ENCODE results near the gene PNPLA7. TPM values are rescaled to one million over a fixed set of nuclear protein-coding genes. Genes with fewer than 3 reads are reported as not detected.

PNPLA7 gene
- total RNA-seq, 3 donors from 2014 or later (not counting 1 experiment from before 2014, with no cell fraction given) = 4.3 to 6.4 (median 4.9) TPM

DNA sequence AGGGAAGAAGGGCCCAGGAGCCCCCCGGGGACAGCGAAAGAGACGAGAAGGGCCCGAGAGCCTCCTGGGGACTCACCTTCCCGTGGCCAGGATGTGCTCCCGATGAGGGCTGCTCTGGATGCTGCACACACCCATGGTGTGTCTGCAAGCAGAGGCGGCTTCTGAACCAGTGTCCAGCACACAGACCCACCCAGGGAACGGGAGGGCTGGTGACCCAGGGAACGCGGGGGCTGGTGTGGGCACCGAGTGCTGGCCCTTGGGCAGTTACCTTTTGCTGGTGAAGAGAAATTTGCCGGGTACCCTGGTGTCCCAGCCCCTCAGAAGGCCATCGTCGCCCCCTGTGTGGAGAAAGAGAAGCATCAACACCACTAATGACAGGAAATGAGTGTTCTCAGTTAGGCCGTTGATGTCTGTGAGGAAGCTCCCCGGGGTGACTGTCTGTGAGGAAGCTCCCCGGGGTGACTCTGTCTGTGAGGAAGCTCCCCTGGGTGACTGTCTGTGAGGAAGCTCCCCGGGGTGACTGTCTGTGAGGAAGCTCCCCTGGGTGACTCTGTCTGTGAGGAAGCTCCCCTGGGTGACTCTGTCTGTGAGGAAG, 14.7 kb upstream of the PNPLA7 start:
- ATAC-seq (no peak), DNase-seq (no peak)
- intact Hi-C loops (cut with micrococcal nuclease) = no loop called here
- 88% methylated on average over 15 of the region's 18 CpGs for WGBS (ENCODE audit: insufficient coverage)
- H3K27me3 Mint-ChIP-seq (ENCODE audit: low read depth in 2 of 2) = no peaks in the 10 kb centered on the region
- H3K4me1 Mint-ChIP-seq = peaks cover under 1 to 16% of the 10 kb centered on the region in 2 donors
- H3K36me3 Mint-ChIP-seq = no peaks in the 10 kb centered on the region
- no peak overlapping the region for H3K4me3 Mint-ChIP-seq
- H3K27ac Mint-ChIP-seq = peak overlapping the region in 1 of 2 donors; percentile 63
- H3K4me1 ChIP-seq (ENCODE audit: control insufficient read depth, insufficient read depth, low read length) = no peaks in the 10 kb centered on the region
- peaks cover 14% of the 10 kb centered on the region for H3K36me3 ChIP-seq (ENCODE audit: control insufficient read depth, insufficient read depth, low read length)
- no peak overlapping the region for H3K27ac ChIP-seq (ENCODE audit: low read length)
- H3K27me3 ChIP-seq (ENCODE audit: control insufficient read depth, insufficient read depth, low read length) = no peaks in the 10 kb centered on the region
- no peak overlapping the region for H3K4me3 ChIP-seq (ENCODE audit: low read length)
- H3K9me3 Mint-ChIP-seq = no peaks in the 10 kb centered on the region
- no peaks in the 10 kb centered on the region for H3K9me3 ChIP-seq (ENCODE audit: control insufficient read depth, insufficient read depth, low read length)
- TF ChIP-seq, protein P1, sequence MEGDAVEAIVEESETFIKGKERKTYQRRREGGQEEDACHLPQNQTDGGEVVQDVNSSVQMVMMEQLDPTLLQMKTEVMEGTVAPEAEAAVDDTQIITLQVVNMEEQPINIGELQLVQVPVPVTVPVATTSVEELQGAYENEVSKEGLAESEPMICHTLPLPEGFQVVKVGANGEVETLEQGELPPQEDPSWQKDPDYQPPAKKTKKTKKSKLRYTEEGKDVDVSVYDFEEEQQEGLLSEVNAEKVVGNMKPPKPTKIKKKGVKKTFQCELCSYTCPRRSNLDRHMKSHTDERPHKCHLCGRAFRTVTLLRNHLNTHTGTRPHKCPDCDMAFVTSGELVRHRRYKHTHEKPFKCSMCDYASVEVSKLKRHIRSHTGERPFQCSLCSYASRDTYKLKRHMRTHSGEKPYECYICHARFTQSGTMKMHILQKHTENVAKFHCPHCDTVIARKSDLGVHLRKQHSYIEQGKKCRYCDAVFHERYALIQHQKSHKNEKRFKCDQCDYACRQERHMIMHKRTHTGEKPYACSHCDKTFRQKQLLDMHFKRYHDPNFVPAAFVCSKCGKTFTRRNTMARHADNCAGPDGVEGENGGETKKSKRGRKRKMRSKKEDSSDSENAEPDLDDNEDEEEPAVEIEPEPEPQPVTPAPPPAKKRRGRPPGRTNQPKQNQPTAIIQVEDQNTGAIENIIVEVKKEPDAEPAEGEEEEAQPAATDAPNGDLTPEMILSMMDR (IDR thresholded peaks at IDR 0.05) = no peak

DNA sequence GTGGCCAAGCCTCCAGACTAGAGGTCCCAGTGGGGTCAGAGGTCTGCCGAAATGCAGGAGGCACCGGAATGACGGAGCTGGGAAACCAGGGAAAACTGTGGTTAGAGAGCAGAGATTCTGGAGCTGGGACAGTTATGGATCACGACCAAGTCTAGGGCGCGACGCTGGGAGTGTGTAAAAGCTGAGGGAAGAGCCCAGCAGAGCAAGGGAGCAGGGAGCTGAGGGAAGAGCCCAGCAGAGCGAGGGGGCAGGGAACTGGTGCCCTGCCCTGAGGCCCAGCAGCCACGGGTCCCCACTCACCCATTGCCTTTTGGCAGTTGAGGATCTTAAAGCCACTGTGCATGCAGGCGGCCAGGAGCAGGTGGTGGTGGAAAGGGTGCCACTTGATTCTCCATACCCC, 13.9 kb upstream of the PNPLA7 start:
- Histone ChIP-seq H3K9me3 (ENCODE audit: control insufficient read depth, insufficient read depth, low read length) (no peaks in the 10 kb centered on the region), H3K36me3 (ENCODE audit: control insufficient read depth, insufficient read depth, low read length) (peaks cover 14% of the 10 kb centered on the region), H3K4me3 (ENCODE audit: low read length) (no peak overlapping the region), H3K27me3 (ENCODE audit: control insufficient read depth, insufficient read depth, low read length) (no peaks in the 10 kb centered on the region), H3K4me1 (ENCODE audit: control insufficient read depth, insufficient read depth, low read length) (no peaks in the 10 kb centered on the region), H3K27ac (ENCODE audit: low read length) (no peak overlapping the region)
- DNase-seq (no peak), ATAC-seq (no peak)
- H3K27ac Mint-ChIP-seq = peak overlapping the region; percentile 4 to 63
- H3K4me1 Mint-ChIP-seq = peaks cover 5 to 16% of the 10 kb centered on the region in 2 donors
- TF ChIP-seq, protein P1 (IDR thresholded peaks at IDR 0.05) = no peak
- no peaks in the 10 kb centered on the region for H3K36me3 Mint-ChIP-seq
- H3K4me3 Mint-ChIP-seq = no peak overlapping the region
- intact Hi-C loops (cut with micrococcal nuclease) = no loop called here
- no peaks in the 10 kb centered on the region for H3K9me3 Mint-ChIP-seq
- WGBS (ENCODE audit: insufficient coverage) = 98% methylated on average over 10 of the region's 10 CpGs
- no peaks in the 10 kb centered on the region for H3K27me3 Mint-ChIP-seq (ENCODE audit: low read depth in 2 of 2)

DNA sequence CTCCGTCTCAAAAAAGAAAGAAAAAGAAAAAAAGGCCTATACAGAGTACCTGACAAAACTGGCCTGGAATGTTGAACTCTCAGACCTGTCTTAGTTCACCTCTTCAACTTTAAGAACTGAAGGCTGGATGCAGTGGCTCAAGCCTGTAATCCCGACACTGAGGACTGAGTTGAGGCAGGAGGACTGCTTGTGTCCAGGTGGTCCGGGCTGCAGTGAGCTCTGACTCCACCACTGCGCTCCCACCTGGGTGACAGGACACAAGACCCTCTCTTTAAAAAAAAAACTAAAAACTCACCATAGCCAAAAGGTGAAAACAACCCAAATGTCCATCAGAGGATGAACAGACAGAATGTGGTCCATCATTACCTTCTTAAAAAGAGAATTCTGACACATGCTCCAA, 7.9 kb upstream of the PNPLA7 start:
- intact Hi-C loops (cut with micrococcal nuclease) = no loop called here
- DNase-seq (no peak), ATAC-seq (no peak)
- H3K36me3 ChIP-seq (ENCODE audit: control insufficient read depth, insufficient read depth, low read length) = peaks cover 21% of the 10 kb centered on the region
- H3K4me3 ChIP-seq (ENCODE audit: low read length) = no peak overlapping the region
- peaks cover 0 to 5% of the 10 kb centered on the region in 2 donors for H3K4me1 Mint-ChIP-seq
- no peaks in the 10 kb centered on the region for H3K9me3 Mint-ChIP-seq
- H3K4me3 Mint-ChIP-seq = no peak overlapping the region
- H3K9me3 ChIP-seq (ENCODE audit: control insufficient read depth, insufficient read depth, low read length) = no peaks in the 10 kb centered on the region
- WGBS (ENCODE audit: insufficient coverage) = 97% methylated on average over 4 of the region's 4 CpGs
- H3K4me1 ChIP-seq (ENCODE audit: control insufficient read depth, insufficient read depth, low read length) = no peaks in the 10 kb centered on the region
- H3K27me3 Mint-ChIP-seq (ENCODE audit: low read depth in 2 of 2) = no peaks in the 10 kb centered on the region
- TF ChIP-seq, protein P1 (IDR thresholded peaks at IDR 0.05) = no peak
- no peak overlapping the region for H3K27ac Mint-ChIP-seq
- no peak overlapping the region for H3K27ac ChIP-seq (ENCODE audit: low read length)
- H3K27me3 ChIP-seq (ENCODE audit: control insufficient read depth, insufficient read depth, low read length) = no peaks in the 10 kb centered on the region
- peaks cover 7% of the 10 kb centered on the region for H3K36me3 Mint-ChIP-seq
